ENCODE results near the gene INPP5F.

Gene INPP5F

GRCh38 chr10:119872610-119872859, 146.7 kb downstream of the INPP5F start, which contains the start of gene MCMBP:
Gene MCMBP (minus strand): TSS chr10:119872843. CDS start chr10:119872584, 259 bp downstream.
- DNase-seq, result no peak

DNA sequence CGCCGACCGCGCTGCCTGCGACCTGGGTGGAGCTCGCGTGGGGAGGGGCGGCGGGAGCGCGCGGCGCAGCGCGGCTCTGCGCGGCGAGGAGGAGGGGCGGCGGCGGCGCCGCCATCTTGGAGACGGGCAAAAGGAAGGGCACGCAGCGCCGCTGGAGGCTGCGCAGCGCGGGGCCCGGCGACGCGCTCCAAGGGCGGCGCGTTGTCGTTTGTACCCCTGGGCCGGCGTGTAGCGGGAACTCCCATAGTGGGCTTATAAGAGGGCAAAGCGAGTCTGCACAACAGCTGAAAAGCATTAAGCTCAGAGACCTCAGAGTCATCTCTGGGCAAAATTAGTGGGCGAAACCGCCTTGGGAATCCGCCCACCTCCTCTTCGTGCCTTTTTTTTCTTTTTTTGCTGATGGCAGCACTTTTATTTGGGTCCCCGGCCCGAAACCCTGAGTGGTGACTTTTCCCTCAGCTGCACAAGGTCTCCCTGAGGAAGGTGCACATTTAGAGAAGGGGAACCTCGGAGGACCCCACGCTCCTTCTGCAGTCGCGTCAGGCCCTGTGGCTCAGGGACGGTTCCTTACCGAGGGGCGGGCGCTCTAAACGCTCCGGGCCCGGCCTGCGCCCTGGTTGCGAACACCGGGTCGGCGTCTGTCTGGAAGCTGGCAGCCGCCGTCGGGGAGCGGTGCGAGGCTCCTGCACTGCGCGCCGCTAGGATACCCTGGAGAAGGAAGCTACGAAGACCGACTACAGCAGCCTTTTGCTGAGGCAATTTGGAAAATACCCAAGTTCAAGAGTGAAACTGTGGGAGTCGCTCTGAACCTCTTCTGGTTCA, 147.2 kb downstream of the INPP5F start:
- peak; percentile 94 for DNase-seq

DNA sequence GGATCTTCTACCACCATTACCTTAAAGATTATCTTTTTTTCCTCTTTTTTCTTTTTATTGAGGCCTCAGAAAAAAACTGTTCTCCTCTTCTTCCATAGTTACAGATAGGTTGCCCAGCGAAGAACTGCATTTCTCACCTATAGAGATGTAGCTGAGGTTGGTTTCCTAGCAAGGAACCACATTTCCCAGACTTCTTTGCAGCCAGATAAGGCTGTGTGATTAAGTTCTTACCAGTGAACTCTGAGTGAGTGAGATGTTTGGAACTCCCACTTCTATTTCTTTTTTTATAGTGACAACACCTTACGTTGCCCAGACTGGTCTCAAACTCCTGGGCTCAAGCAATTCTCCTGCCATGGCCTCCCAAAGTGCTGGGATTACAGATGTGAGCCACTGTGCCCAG, 152.7 kb downstream of the INPP5F start:
- no peak for DNase-seq

Data from activated CD4-positive, alpha-beta T cell treated with anti-CD3 and anti-CD28 coated beads, Interleukin-2, Interleukin-6, amounts not matched to agents 100 ng/mL and 50 ng/mL, durations not matched to agents 16 hours and 8 hours (primary cell).